ENCODE measurements around the gene LRP1B. TPM values are rescaled to one million over a fixed set of nuclear protein-coding genes. Genes with fewer than 3 reads are reported as not detected.
"Not testable (repeated sequence)": the region's sequence is repeated elsewhere in the genome, so short reads cannot be mapped to it uniquely, and the experiment has no call there.

LRP1B gene
- total RNA-seq, 2 experiments from 2014 or later: not detected

DNA sequence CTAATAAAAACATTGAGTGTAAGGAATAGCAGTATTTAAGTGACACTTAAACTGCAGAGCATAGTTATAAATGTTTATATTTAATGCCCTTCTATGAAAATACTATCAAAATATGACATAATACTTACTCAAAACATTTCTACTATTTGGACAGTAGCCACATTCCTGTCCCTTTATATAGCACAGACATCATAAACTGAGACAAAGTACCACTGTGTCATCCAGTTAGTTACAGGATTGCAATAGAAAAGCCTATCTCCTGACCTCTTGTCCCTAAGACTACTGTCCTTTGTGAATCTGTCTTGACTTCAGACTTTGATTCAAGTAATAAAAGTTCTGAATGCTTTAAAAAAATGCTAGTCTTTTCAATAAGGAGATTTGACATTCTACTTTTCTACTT lies 1822.1 kb downstream of the LRP1B start:
- no peaks in the 10 kb centered on the region for H3K4me1 Mint-ChIP-seq
- POLR2A ChIA-PET: no interaction called here
- H3K9me3 Mint-ChIP-seq: no peaks in the 10 kb centered on the region
- CTCF ChIA-PET: no interaction called here
- no peak overlapping the region for H3K4me3 Mint-ChIP-seq
- DNase-seq: no peak
- no peaks in the 10 kb centered on the region for H3K36me3 Mint-ChIP-seq (ENCODE audit: low read depth)
- no peak overlapping the region for H3K27ac Mint-ChIP-seq
- H3K27me3 Mint-ChIP-seq: no peaks in the 10 kb centered on the region

DNA sequence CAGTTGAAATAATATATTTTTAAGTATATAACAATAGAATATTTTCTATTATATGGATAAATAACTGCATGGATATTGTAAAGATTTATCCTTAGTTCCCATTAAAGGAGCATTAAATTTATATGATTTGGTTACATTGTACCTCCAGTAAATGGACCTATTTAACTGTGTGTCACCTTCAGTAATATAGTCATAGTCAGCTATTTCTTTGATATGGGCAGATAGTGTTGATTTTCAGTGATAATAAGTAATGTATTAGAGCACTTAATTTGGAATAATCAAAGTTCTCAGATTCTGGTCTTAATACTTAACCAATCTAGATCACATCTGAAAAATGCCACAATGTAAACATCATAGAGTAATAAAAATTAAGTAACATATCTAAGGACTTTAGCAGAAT lies 1823.3 kb downstream of the LRP1B start:
- no peak overlapping the region for H3K4me3 Mint-ChIP-seq
- no peaks in the 10 kb centered on the region for H3K9me3 Mint-ChIP-seq
- POLR2A ChIA-PET: no interaction called here
- DNase-seq: no peak
- no peaks in the 10 kb centered on the region for H3K4me1 Mint-ChIP-seq
- H3K36me3 Mint-ChIP-seq (ENCODE audit: low read depth): no peaks in the 10 kb centered on the region
- H3K27me3 Mint-ChIP-seq: no peaks in the 10 kb centered on the region
- CTCF ChIA-PET: no interaction called here
- H3K27ac Mint-ChIP-seq: no peak overlapping the region

DNA sequence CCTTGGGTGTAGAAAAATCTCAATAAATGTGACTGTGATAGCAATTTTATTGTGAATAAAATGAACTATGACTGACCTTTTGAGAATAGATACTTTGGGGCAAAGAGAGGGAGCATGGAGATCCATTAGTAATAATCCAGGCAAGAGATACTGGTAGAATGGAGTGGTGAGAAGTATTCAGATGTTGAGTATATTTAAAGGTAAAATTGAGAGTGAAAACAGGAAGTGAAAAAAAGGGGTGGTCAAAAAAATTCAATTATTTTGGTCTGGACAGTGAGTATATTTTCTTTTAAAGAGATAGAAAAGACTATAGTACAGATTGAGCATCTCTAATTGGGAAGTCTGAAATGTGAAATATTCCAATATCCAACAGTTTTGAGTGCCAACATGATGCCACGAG lies 1835.0 kb downstream of the LRP1B start:
- H3K4me1 Mint-ChIP-seq: no peaks in the 10 kb centered on the region
- no peaks in the 10 kb centered on the region for H3K27me3 Mint-ChIP-seq
- no peak overlapping the region for H3K27ac Mint-ChIP-seq
- POLR2A ChIA-PET: no interaction called here
- peaks cover 4% of the 10 kb centered on the region for H3K9me3 Mint-ChIP-seq
- no peak for DNase-seq
- H3K4me3 Mint-ChIP-seq: no peak overlapping the region
- no peaks in the 10 kb centered on the region for H3K36me3 Mint-ChIP-seq (ENCODE audit: low read depth)
- CTCF ChIA-PET: no interaction called here

DNA sequence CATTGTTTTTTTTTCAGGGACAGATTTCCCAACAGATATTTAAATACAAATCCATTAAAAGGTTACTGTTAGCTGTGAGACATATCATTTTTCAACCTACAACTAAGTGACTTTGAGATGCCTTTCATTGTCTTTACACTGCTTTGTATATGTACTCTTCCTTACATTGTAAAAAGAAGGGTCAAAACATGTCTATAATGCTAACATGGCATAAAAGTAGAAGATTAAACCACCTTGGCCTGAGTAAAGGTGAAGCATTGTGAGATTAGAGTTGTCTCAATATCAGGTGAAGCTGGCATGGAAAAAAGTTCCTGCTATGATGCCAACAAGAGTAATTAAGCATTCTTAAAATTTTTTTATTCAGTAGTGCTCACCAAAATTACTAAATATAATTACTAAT lies 1842.1 kb downstream of the LRP1B start:
- ChIA-PET CTCF (no interaction called here), POLR2A (no interaction called here)
- DNase-seq: no peak
- Mint-ChIP-seq H3K27me3 (no peaks in the 10 kb centered on the region), H3K9me3 (no peaks in the 10 kb centered on the region), H3K4me3 (no peak overlapping the region), H3K27ac (no peak overlapping the region), H3K4me1 (no peaks in the 10 kb centered on the region), H3K36me3 (ENCODE audit: low read depth) (no peaks in the 10 kb centered on the region)

DNA sequence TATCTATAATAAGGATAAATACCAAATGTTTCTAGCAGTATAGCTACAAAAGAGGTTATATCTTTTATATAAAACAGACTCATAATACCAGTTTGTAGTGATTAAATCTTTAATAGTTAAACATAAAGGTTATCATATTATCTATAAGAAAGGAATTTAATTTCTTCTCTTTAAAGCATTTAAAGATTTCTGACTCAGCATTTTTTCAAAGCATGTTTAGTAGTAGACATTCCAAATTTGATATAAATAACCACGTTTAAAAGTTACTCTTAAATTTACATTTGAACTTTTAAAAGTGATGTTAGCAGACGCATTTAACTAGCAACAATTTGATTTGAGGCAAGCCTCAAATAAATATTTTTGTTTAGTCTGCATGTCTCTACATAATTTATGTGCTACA lies 1842.6 kb downstream of the LRP1B start:
- Mint-ChIP-seq H3K27ac (no peak overlapping the region), H3K27me3 (no peaks in the 10 kb centered on the region), H3K4me1 (no peaks in the 10 kb centered on the region), H3K4me3 (no peak overlapping the region), H3K36me3 (ENCODE audit: low read depth) (no peaks in the 10 kb centered on the region), H3K9me3 (no peaks in the 10 kb centered on the region)
- DNase-seq: no peak
- ChIA-PET CTCF (no interaction called here), POLR2A (no interaction called here)

DNA sequence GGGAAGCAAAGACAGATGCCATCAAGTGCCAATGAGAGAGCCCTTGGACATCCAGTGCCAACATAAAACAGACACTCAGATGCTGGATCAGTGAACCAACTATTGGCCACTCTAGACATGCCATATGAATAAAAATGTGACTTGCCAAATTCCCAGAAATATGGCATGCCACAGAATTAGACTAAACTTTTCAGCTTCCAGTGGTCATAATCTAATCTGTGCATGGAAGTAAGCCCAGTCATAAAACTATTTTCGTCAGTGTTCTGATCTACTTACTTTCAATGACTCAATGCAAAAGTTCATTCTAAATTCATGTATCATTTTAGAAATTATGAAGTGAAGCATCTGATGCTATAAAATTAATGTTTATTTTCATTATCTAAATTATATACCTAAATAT lies 1844.4 kb downstream of the LRP1B start:
- ChIA-PET POLR2A (no interaction called here), CTCF (no interaction called here)
- Mint-ChIP-seq H3K36me3 (ENCODE audit: low read depth) (no peaks in the 10 kb centered on the region), H3K27me3 (no peaks in the 10 kb centered on the region), H3K4me3 (no peak overlapping the region), H3K9me3 (no peaks in the 10 kb centered on the region), H3K27ac (no peak overlapping the region), H3K4me1 (no peaks in the 10 kb centered on the region)
- no peak for DNase-seq

DNA sequence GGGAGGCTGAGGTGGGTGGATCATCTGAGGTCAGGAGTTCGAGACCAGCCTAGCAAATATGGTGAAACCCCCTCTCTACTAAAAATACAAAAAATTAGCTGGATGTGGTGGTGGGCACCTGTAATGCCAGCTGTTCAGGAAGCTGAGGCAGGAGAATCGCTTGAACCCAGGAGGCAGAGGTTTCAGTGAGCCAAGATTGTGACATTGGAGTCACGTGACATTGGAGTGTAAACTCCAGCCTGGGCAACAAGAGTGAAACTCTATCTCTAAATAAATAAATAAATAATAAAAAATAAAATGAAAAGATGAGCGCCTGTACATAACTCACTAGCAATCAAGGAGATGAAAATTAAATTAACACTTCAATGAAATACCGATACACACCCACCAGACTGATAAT lies 1853.5 kb downstream of the LRP1B start:
- H3K27me3 Mint-ChIP-seq; H3K4me1 Mint-ChIP-seq; CTCF ChIA-PET; H3K36me3 Mint-ChIP-seq (ENCODE audit: low read depth); H3K9me3 Mint-ChIP-seq; H3K27ac Mint-ChIP-seq; POLR2A ChIA-PET; H3K4me3 Mint-ChIP-seq; DNase-seq: not testable (repeated sequence)

DNA sequence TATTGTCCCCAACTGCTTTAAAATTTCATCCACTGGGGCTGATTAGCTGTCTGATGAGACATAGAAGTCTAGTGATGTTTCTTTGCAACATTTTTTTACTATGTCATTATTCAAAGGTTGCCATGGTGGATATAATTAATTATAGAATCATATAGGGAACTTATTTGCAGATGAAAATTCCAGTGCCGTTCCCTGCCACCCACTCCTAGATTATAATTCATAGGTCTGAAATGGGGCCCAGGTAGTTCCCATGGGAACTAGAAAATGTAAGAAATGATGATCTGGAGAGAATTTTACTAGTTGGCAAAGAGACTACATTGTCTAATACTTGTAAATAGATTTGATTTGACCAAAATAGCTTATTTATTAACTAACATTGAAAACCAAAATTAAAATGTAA lies 1854.2 kb downstream of the LRP1B start:
- no peaks in the 10 kb centered on the region for H3K4me1 Mint-ChIP-seq
- CTCF ChIA-PET: no interaction called here
- POLR2A ChIA-PET: no interaction called here
- H3K27me3 Mint-ChIP-seq: no peaks in the 10 kb centered on the region
- H3K9me3 Mint-ChIP-seq: peaks cover 6% of the 10 kb centered on the region
- H3K4me3 Mint-ChIP-seq: no peak overlapping the region
- DNase-seq: no peak
- H3K27ac Mint-ChIP-seq: no peak overlapping the region
- no peaks in the 10 kb centered on the region for H3K36me3 Mint-ChIP-seq (ENCODE audit: low read depth)

DNA sequence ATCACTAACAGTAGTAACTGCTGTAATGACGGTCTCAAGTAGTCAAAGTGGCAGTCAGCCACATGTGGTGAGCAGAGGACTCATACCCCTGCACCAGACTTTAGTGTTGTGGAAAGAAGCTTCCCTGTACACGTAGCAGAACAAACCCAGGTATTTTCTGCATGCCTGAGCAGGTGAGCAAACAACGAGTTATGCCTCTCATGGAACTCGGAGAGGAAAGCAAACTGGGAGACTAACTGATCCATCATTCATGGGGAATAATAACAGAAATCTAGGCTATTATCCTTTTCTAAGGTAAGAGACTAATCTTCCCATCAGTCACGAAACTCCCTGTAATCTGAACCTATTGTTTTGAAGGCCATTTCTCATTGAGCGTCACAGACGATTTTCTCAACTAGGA lies 1855.4 kb downstream of the LRP1B start:
- CTCF ChIA-PET: no interaction called here
- no peaks in the 10 kb centered on the region for H3K4me1 Mint-ChIP-seq
- DNase-seq: no peak
- no peak overlapping the region for H3K4me3 Mint-ChIP-seq
- H3K9me3 Mint-ChIP-seq: peaks cover 5% of the 10 kb centered on the region
- no peaks in the 10 kb centered on the region for H3K27me3 Mint-ChIP-seq
- no peak overlapping the region for H3K27ac Mint-ChIP-seq
- POLR2A ChIA-PET: no interaction called here
- H3K36me3 Mint-ChIP-seq (ENCODE audit: low read depth): no peaks in the 10 kb centered on the region

DNA sequence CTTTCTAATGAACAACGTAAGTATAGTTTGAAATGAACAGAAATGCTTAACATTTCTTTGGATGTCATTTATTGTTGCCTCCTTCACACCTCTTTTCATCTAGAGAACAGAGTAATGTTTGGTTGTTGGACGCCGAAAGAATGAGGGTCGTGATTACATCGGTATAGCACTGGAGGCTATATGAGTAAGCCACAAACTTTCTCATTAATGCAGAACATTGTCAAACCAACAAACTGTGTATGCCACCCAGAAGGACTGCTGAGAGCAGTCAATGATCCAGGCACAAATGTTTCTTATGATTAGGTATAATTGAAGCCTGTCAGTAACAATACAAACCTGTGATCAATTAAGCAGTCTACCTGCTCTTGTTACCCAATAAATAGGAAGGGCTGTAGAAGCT lies 1855.9 kb downstream of the LRP1B start:
- no peaks in the 10 kb centered on the region for H3K27me3 Mint-ChIP-seq
- ChIA-PET POLR2A (no interaction called here), CTCF (no interaction called here)
- no peak overlapping the region for H3K4me3 Mint-ChIP-seq
- no peak for DNase-seq
- H3K9me3 Mint-ChIP-seq: peaks cover 3% of the 10 kb centered on the region
- H3K4me1 Mint-ChIP-seq: no peaks in the 10 kb centered on the region
- no peak overlapping the region for H3K27ac Mint-ChIP-seq
- H3K36me3 Mint-ChIP-seq (ENCODE audit: low read depth): no peaks in the 10 kb centered on the region

DNA sequence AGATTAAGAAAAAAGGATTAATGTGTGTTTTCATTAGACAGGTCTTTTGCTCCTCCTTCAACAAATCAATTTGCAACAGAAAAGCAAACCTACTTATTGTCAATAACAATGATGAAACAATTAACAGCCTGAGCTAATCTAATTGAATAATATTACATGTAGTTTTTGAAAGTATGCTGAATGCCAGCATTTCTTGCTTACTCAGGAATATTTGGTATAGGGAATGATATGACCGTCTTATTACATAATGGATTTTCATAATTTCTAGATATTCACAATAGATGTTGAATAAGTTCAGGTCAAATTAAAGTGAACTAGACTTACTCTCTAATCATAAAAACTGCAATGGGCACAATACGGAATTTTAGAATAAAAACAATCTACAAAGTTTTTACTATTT lies 1856.9 kb downstream of the LRP1B start:
- H3K36me3 Mint-ChIP-seq (ENCODE audit: low read depth): no peaks in the 10 kb centered on the region
- H3K4me1 Mint-ChIP-seq: no peaks in the 10 kb centered on the region
- no peak overlapping the region for H3K4me3 Mint-ChIP-seq
- H3K9me3 Mint-ChIP-seq: peaks cover 3% of the 10 kb centered on the region
- DNase-seq: no peak
- POLR2A ChIA-PET: no interaction called here
- H3K27me3 Mint-ChIP-seq: no peaks in the 10 kb centered on the region
- H3K27ac Mint-ChIP-seq: no peak overlapping the region
- CTCF ChIA-PET: no interaction called here

DNA sequence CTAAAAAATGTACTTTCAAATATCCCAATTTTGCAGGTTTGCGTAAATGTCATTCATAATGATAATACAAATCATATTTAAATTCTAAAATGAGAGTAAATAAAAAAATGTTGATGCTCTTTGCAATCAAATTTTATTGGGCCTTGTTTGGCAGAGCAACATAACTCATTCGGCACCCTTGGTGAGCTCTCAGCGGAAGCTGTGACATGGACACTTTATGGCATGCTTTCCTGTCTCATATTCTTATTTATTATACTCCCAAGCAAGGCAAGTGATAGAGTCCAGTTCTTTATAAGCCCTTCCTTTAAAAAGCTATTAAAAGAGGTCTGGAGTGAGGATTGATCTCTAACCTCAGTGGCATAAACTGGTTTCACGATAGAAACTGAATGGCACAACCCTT lies 1857.4 kb downstream of the LRP1B start:
- no peaks in the 10 kb centered on the region for H3K27me3 Mint-ChIP-seq
- CTCF ChIA-PET: no interaction called here
- H3K9me3 Mint-ChIP-seq: peaks cover 3% of the 10 kb centered on the region
- no peak overlapping the region for H3K4me3 Mint-ChIP-seq
- no peak overlapping the region for H3K27ac Mint-ChIP-seq
- no peaks in the 10 kb centered on the region for H3K36me3 Mint-ChIP-seq (ENCODE audit: low read depth)
- H3K4me1 Mint-ChIP-seq: no peaks in the 10 kb centered on the region
- no peak for DNase-seq
- POLR2A ChIA-PET: no interaction called here

DNA sequence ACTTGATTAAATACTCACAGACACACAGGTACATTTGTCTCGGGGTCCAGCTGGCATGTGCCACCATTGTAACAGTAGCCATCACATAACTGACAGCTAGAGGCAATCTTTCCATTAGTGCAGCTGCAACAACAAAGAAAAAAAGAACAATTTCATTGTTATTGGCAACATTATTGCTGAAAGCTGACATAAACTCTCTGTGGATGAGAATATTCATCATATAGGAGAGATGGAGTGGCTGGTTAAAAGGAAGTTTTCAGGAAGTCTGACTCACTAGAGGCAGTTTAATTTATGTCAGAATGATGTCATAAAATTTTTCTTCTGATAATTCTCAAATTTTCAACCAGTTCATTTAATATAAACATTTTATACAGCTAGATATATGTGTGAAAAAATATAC lies 1860.6 kb downstream of the LRP1B start:
- Mint-ChIP-seq H3K9me3 (no peaks in the 10 kb centered on the region), H3K4me3 (no peak overlapping the region), H3K27me3 (no peaks in the 10 kb centered on the region), H3K4me1 (no peaks in the 10 kb centered on the region), H3K27ac (no peak overlapping the region), H3K36me3 (ENCODE audit: low read depth) (no peaks in the 10 kb centered on the region)
- ChIA-PET POLR2A (no interaction called here), CTCF (no interaction called here)
- no peak for DNase-seq

DNA sequence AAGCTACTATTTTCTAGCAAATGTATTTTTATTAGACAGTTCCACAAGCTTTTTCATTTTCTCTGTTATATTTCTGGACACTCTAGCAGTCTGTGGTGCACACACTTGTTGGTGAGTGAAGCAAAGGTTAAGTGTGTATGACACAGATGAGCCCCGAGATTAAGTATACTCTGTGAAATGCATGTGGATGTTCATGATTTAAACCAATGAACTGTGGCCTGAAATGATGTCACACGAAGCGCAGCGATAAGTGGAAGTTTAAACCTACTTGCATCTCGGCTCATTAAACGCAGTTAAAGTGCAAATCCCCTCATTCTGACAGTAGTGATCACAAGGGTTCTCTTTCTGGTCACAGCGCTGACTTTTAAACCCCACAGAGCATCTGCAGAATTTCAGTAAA lies 1861.8 kb downstream of the LRP1B start:
- ChIA-PET POLR2A (no interaction called here), CTCF (no interaction called here)
- H3K4me1 Mint-ChIP-seq: no peaks in the 10 kb centered on the region
- no peaks in the 10 kb centered on the region for H3K9me3 Mint-ChIP-seq
- no peak overlapping the region for H3K27ac Mint-ChIP-seq
- H3K27me3 Mint-ChIP-seq: no peaks in the 10 kb centered on the region
- no peak overlapping the region for H3K4me3 Mint-ChIP-seq
- no peaks in the 10 kb centered on the region for H3K36me3 Mint-ChIP-seq (ENCODE audit: low read depth)
- DNase-seq: no peak

DNA sequence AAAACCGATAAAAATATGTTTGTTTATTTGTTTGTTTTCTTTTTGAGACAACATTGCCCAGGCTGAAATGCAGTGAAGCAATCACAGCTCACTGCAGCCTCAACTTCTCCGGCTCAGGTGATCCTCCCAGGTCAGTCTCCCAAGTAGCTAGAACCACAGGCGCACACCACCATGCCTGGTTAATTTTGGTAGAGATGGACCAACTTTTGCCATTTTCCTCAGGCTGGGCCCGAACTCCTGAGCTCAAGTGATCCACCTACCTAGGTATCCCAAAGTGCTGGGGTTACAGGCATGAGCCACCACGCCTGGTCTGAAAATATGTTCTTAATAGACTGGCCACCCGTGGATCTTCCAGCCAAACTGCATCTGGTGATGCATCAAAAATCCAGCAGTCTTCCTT lies 1867.9 kb downstream of the LRP1B start:
- Mint-ChIP-seq H3K27ac (no peak overlapping the region), H3K9me3 (peaks cover 3% of the 10 kb centered on the region), H3K4me3 (no peak overlapping the region), H3K4me1 (no peaks in the 10 kb centered on the region), H3K36me3 (ENCODE audit: low read depth) (no peaks in the 10 kb centered on the region), H3K27me3 (no peaks in the 10 kb centered on the region)
- CTCF ChIA-PET: no interaction called here
- DNase-seq: no peak
- POLR2A ChIA-PET: no interaction called here

Measured in activated CD4-positive, alpha-beta T cell treated with anti-CD3 and anti-CD28 coated beads, Interleukin-2, amount 10 ng/mL, durations not matched to agents 7 days and 5 days (primary cell).